ENCODE results near the gene DCTD. TPM values are rescaled to one million over a fixed set of nuclear protein-coding genes. Genes with fewer than 3 reads are reported as not detected.

The DCTD gene
- total and polyA plus RNA-seq, 4 donors: 36.9 to 52.9 (median 44.7) TPM

GRCh38 chr4:182895791-182896292 lies 21.3 kb downstream of the DCTD start:
- no peaks in the 10 kb centered on the region for H3K9me3 ChIP-seq (ENCODE audit: control insufficient read depth in 4 of 4, low read length in 3 of 4)
- TF ChIP-seq, protein P1, sequence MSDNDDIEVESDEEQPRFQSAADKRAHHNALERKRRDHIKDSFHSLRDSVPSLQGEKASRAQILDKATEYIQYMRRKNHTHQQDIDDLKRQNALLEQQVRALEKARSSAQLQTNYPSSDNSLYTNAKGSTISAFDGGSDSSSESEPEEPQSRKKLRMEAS (IDR thresholded peaks at IDR 0.05): peak; percentile 68
- no peak for TF ChIP-seq EGR1 (IDR thresholded peaks at IDR 0.05; ENCODE audit: low read depth in 2 of 2)
- TF ChIP-seq RXRA (IDR thresholded peaks at IDR 0.05): peak; percentile 39 to 83
- TF ChIP-seq SP1 (IDR thresholded peaks at IDR 0.05): peak; percentile 60
- no peak for TF ChIP-seq HNF4G (IDR thresholded peaks at IDR 0.05)
- TF ChIP-seq, protein P2, sequence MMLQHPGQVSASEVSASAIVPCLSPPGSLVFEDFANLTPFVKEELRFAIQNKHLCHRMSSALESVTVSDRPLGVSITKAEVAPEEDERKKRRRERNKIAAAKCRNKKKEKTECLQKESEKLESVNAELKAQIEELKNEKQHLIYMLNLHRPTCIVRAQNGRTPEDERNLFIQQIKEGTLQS (IDR thresholded peaks at IDR 0.05): no peak
- TF ChIP-seq YY1 (IDR thresholded peaks at IDR 0.05): peak; percentile 76
- TF ChIP-seq GABPA (IDR thresholded peaks at IDR 0.05 in 1 of 2, conservative IDR thresholded peaks at IDR 0.05 in 1 of 2): peak; percentile 49 to 74
- TF ChIP-seq RAD21 (IDR thresholded peaks at IDR 0.05): peak in 1 of 2 donors; percentile 27
- TF ChIP-seq HNF4A (conservative IDR thresholded peaks at IDR 0.05): peak; percentile 40 to 73
- no peak for TF ChIP-seq TAF1 (conservative IDR thresholded peaks at IDR 0.05)
- TF ChIP-seq CTCF (IDR thresholded peaks at IDR 0.05; ENCODE audit: low read depth, low read length, missing input control): no peak
- TF ChIP-seq REST (IDR thresholded peaks at IDR 0.05): no peak
- peak in 1 of 2 donors; percentile 20 for TF ChIP-seq JUND (IDR thresholded peaks at IDR 0.05)
- TF ChIP-seq NR2F2 (IDR thresholded peaks at IDR 0.05): no peak
- TF ChIP-seq, protein P3, sequence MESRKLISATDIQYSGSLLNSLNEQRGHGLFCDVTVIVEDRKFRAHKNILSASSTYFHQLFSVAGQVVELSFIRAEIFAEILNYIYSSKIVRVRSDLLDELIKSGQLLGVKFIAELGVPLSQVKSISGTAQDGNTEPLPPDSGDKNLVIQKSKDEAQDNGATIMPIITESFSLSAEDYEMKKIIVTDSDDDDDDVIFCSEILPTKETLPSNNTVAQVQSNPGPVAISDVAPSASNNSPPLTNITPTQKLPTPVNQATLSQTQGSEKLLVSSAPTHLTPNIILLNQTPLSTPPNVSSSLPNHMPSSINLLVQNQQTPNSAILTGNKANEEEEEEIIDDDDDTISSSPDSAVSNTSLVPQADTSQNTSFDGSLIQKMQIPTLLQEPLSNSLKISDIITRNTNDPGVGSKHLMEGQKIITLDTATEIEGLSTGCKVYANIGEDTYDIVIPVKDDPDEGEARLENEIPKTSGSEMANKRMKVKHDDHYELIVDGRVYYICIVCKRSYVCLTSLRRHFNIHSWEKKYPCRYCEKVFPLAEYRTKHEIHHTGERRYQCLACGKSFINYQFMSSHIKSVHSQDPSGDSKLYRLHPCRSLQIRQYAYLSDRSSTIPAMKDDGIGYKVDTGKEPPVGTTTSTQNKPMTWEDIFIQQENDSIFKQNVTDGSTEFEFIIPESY (IDR thresholded peaks at IDR 0.05): peak; percentile 63
- peak; percentile 85 for TF ChIP-seq FOXA2 (IDR thresholded peaks at IDR 0.05)
- peak; percentile 57 for TF ChIP-seq FOXA1 (IDR thresholded peaks at IDR 0.05)
- peaks cover 17 to 50% (median 44%) of the 10 kb centered on the region in 4 donors for H3K4me1 ChIP-seq (ENCODE audit: control insufficient read depth in 4 of 4, insufficient read depth in 4 of 4, low read length in 3 of 4)
- no peak for DNase-seq (ENCODE audit: low spot score)
- H3K4me3 ChIP-seq (ENCODE audit: low read depth in 1 of 3, low read length in 3 of 3): no peak overlapping the region
- 32% methylated on average over 12 of the region's 12 CpGs for WGBS
- H3K9ac ChIP-seq (ENCODE audit: low read depth in 1 of 2, low read length in 2 of 2): no peak overlapping the region
- peak overlapping the region; percentile 71 to 73 for H3K27ac ChIP-seq (ENCODE audit: low read depth in 1 of 2, low read length in 2 of 2)
- H3K36me3 ChIP-seq (ENCODE audit: control insufficient read depth in 4 of 4, insufficient read depth in 3 of 4, low read depth in 1 of 4, low read length in 3 of 4): peaks cover 2 to 25% (median 20%) of the 10 kb centered on the region in 4 donors
- no peaks in the 10 kb centered on the region for H3K27me3 ChIP-seq (ENCODE audit: control insufficient read depth in 4 of 4, insufficient read depth in 4 of 4, low read length in 3 of 4)

Data from liver (tissue), 9 donors.